SIG-M5 (cell line): ENCODE results near the gene STX3.
"Not testable (repeated sequence)": the region's sequence is repeated elsewhere in the genome, so short reads cannot be mapped to it uniquely, and the experiment has no call there.

Source experiments
- DNase-seq: peaks from one replicate; lab custom pipeline; 2025; lab: John Stamatoyannopoulos, UW

The STX3 gene

DNA sequence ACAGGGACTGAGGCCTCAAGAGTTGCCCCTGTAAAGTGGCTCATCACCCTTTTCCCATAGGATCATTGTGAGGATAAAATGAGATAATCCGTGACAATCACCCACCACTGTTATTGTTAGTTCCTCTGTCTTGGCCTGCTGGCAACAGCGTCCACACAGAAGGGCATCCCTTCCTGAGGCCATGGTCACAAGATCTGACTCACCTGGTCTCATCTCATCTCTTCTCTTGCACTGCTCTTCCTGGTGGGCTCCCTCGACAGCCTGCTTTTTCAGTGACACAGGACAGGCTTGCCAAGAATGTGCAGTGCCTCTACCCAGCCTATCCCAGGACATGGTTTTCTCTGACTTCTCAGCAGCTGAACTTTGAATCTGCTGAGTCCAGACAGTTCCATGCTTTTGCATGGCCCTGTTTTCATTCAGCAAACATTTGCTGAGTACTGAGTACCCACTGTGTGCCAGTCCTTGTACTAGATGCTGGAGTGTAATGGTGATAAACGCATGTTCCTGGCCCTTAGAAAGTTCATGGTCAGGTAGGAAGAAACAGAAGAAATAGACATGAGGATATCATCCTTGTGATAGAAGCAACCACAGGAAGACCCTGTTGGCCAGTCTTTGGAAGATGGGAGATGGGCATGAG is 3.3 kb downstream of the STX3 start:
- DNase-seq, result no peak

DNA sequence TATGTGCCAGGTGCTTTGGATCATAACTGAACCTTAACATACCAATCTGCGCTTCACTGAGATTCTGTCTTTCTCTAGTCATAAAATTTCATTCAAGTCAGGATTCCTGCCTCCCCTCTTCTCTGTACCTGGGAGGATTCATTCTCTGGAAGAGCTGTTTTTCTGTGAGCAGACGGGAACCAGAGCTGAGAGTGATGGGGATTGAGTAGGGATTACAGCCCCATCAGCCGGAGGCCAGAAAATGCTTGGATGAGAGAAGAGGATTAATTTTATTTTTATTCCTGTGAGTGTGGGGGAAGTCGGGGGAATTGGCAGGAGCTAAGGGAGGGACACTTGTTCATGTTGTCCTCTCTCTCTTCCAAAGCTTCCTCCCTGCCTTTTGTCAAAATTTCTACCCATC is 4.7 kb downstream of the STX3 start:
- DNase-seq, result no peak

DNA sequence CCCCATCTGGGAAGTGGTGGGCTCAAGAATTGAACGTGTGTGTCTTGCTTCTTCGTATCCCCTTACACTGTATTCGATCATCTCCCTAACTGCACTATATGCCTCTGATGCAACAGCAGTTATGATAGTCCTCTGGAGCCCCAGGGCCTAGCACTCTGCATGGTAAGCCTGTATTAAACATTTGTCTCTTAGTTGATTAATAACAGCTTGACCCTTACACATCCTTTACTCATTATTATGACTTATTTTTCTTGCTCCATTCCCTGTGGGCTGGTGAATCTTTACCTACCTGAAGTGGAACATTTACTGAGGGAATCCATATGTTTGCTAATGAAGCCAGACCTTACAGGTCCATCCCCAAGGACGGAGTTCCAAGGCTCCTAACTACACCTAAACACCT is 5.6 kb downstream of the STX3 start:
- DNase-seq, result no peak

DNA sequence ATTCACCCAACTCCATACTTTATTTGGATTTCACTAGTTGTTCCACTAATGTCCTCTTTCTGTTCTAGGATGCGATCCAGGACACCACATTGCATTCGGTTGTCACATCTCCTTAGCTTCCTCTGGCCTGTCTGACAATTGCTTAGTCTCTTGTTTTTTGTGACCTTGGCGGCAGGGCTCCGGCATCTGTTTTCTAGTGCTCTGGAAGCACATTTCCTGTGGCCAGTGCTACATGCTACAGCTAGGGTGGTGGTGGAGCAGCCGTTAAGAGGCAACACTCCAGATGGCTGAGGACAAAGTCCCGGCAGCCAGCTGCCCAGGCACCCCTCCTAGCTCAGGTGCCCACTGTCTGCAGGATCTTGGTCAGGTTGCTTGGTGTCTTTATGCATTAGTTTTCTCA is 6.8 kb downstream of the STX3 start:
- no peak for DNase-seq

DNA sequence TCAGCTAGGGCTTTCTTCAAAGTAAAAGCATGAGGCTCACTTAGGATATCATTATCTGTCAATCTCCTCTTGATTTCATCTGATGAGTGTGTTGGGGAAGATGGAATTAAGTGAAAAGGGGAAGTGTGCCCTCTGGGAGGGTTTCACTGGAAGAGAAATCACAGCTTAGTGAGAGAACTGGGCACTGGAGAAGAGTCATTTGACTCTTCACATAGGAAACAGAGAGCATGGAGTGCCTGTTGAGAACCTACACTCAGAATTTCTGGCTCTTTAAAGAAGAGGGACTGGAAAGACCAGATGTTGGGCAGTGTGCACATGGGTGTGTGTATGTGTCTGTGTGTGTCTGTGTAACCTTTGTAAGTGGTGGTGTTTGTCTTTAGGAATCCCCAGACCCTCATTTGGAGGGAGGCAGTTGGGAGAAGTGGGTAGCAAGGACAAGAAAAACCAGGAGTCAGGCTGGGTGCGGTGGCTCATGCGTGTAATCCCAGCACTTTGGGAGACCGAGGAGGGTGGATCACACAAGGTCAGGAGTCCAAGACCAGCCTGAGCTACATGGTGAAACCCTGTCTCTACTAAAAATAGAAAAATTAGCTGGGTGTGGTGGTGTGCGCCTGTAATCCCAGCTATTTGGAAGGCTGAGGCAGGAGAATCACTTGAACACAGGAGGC is 10.0 kb downstream of the STX3 start:
- no peak for DNase-seq

DNA sequence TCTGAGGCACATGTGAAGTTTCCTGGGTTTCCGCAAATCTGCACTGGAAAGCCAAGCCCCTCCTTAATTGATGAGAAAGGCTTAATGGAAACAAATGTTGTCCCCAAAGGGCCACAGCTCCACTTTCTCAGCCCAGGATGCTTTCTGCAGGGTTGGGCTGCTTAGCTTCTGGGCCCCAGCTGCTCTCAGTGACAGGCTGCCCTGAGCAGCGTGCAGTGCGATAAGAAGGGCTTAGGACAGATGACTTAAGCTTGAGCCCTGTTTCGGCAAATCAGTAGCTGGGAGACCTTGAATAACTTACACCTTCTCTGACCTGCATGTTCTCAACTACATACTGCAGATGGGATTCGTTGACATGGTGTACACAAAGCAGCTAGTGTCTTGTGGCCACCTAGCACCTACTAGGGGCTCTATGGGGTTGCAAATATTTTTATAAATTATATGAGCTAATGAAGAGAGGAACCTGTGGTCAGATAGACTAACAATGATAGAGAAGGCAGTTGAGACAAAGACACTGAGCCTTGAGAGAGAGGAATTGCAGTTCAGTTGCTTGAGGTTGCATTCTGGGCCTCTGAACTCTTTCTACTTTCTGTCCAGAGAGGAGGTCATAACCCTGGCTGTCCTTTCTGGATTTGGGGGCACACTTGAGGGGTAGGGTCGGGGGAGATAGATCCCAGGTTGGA is 11.5 kb downstream of the STX3 start:
- no peak for DNase-seq

DNA sequence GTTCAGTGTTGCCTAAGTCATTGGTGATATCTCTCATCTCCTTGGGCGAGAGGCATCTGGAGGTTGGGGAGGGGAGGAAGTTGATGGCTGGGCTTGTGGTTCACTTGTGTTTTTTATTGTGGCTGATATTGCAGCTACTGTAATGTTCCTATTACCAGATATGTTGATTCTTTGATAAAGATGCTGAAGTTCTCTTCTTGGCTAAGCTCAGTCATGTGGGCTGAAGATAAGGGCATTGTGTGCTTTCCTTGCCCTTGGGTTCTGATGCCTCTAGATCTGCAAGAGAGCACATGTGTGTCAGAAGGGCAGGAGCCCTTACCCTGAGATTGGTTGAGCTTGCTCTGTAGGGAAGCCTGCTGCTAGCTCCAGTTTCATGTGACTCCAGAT is 12.0 kb downstream of the STX3 start:
- DNase-seq, result no peak

DNA sequence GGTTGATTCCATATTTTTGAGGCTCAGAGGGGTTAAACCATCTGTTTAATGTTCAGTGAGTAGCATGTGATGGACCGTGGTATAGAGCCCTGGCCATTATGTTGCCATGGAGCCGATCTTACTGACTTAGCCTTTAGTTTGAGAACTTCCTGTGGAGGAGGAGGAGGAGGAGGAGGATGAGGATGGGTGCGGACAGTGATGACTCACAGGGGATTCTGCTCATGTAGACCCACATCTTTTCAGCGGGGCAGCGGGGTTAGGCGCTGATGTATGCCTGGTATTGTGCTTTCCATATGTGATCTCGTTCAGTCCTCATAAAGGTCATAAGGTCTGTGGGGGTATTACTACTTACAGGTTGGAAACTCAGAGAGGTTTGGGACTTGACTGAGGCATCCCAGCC is 13.9 kb downstream of the STX3 start:
- DNase-seq, result no peak

DNA sequence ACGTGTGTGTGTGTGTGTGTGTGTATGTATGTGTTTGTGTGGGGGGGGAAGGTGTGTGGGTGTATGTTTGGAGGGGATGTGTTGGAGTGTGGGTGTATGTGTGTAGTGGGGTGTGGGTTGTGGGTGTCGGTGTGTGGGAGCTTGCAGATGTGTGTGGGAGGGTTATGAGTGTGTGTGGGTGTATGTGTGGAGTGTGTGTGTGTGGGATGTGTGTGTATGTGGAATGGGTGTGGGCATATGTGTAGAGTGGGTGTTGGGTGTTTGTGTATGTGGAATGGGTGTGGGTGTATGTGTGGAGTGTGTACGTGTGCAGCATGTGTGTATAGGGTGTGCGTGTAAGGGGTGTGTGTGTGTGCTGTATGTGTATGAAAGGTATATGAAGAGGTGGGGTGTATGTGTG is 14.7 kb downstream of the STX3 start:
- no peak for DNase-seq

DNA sequence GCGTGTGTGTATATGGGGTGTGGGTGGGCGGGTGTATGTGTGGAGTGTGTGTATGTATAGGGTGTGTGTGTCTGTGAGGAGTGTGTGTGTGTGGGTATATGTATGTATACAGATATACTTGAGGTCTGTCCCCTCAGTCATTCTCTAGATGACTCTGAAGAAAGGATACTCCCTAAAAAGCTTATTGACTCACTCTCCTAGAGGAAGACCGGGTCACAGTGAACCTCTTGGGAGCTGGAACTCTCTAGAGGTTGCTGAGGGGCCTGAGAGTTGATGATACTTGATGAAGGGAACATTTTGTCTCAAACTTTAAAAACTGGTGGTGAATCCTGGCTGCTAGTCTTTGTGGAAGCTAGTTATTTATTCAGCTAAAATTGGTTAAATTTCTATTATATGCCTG is 15.1 kb downstream of the STX3 start:
- no peak for DNase-seq

DNA sequence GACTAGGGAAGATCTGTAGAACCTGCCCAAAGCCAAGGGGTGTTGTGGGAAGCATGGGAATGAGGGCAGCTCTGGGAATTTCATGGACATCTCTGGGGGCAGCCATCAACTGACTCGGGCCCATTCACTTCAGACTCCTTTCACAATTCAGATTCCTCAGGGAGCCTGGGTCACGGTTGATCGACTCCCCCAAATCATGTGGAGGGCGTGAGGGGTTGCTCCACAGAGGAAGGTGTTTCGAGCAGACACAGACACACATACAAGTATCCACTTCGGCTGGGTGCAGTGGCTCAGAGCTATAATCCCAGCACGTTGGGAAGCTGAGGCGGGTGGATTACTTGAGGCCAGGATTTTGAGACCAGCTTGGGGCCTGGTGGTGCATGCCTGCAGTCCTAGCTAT is 15.7 kb downstream of the STX3 start:
- DNase-seq, result no peak

DNA sequence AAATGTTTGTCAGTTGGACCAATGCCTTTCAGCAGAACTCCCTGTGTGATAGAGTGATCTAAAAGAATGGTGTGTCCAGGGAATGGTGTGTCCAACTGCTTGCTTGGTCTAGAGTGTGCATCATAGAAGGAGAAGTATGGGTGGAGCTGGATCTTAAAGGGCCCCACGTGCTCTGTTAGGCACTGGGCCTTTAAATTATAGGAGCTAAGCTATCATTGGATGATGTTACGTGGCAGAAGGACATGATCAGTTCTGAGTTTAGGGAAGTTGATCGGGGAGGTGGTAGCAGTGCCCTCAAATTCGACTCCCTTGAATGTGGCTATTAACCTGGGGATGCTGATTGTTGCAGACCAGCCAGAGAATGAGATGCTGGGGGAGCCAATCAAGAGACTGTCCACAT is 16.4 kb downstream of the STX3 start:
- DNase-seq, result no peak

DNA sequence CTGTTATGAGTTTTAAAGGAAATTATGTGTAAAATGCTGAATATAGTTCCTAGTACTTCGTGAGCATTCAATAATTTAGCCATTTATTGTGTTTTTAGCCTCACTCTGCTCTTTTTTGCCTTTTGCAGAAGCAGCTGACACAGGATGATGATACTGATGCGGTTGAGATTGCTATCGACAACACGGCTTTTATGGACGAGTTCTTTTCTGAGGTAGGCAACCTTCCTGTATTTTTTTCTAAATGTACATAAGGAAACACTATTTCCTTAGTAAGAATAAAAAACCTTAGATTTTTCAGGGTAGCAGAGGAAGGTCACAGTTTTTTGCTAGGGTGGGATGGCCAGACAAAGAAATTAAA is 17.9 kb downstream of the STX3 start:
- DNase-seq, result no peak

DNA sequence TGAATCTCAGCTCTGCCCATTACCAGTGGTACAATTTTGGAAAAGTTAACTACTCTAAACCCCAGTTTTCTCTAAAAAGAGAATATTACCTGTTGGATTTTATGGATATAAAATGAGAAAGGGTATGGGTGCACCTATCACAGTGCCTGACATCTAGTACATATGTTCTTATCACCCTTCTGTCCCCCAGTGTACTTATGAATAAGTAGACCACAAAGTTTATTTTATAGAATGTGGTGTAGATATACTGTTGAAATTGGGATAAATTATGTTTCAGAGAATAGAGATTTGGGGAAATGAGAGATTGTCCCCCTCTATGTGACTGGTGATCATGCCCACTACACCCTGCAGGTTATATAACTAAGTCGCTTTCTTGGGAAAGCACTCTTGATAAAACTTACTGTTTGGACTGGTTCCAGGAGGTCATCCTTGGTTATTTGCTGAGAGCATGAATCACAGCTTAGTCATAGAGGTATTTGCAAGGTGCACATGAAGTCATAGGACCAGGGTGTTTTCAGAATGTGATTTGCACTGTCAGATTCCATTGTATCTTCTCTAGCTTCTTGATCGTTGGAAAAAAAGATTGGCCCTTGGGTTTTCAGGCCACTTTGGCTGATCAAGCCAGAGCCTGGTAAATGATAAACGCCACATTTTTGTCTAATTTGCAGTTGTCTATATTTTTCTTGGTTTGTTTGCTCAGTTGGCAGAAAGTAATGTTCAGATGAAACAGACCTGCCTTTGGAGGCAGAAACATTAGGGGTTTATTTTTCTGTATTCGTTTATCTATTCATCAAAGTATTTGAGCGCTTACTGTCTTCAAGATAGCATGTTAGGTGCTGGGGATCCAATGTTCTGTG is 21.3 kb downstream of the STX3 start:
- DNase-seq, result no peak

DNA sequence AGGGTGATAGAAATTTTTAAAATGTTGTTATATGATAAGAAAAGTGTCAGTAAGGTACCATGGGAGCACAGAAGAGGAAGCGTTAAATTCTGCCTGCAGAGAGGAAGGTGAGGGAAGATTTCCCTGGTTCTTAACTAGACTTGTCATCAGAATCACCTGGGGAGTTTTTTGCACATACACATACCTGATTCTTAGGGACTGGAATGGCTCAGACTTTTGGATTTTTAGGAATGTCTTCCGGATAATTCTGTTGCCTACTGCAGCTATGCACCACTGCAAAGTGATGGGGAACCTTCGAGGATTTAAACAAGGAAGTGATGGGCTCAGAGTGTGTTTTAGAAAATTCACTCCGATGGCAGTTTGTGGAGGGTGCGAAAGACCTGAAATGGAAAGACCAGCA is 21.9 kb downstream of the STX3 start:
- DNase-seq, result no peak

DNA sequence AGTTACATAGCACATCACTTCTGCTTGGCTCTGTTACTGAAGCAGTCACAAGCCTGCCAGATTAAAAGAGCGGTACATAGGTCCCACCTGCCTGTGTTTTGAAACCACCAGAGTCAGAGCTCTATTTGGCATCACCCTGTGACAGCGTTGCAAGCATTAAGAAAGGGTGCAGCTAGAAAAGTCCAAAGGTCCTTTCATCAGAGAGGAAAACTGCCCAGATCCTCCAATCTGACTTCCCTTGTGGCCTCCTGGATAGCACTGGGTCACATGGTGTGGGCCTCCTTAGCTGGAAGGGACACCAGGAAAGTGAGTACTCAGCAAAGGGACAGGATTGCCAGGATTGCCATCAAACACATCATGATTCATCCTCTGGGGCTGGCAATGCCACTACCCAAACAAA is 22.9 kb downstream of the STX3 start:
- no peak for DNase-seq

DNA sequence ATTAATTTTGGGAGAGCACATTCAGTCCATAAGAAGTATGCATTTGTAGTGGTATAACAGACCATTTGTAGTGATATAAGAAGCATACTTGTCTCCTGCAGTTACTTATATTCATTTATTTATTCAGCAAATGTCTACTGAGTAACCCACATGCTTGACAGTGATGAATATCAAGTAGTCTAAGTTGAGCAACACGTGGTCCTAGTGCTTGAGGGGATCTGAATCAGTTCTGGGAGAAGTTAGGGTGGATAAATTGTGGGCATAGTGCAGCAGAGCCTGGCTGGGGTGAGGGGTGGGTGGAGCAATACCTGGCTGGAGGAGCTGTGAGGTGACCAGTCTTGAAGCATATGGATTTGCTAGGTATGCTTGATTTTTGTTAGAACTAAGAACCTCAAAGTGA is 24.3 kb downstream of the STX3 start:
- DNase-seq, result no peak

DNA sequence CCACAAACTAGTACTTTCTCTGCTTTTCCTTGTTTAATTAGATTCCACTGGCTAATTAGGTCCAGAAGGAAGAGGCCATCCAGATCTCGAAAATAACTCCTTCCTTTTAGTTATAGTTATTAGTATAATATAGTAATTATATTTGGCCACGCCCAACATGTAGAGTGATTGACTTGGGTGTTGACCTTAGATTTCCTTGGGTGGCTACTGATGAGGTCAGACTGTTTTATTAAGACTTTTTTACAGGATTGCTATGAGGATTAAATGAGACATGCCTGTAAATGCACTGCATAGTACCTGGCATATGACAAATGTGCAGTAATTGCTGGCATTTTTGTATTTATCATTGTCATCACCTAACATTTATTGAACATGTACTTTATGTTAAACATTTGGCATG is 26.9 kb downstream of the STX3 start:
- DNase-seq, result no peak

DNA sequence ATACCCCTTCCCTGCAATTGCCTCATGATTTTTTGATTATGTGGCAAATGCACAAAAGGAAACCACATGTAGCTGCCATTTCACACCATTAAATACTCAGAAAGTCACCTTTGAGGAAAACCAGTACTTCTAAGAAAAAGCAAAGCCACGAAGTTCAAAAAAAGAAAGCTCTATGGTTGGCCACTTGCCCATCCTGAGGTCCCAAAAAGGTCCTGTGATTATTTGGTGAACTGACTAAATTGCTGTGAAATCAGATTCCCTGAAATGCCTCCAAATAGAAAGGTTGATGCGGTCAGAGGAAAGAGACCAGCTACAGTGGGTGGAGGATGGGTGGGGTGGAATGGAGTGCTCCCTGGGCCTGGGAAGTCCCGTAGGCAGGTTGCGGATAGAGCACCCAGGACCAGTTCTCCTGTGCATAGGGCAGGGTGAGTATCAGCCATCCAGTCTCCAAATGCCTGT is 28.5 kb downstream of the STX3 start:
- no peak for DNase-seq

DNA sequence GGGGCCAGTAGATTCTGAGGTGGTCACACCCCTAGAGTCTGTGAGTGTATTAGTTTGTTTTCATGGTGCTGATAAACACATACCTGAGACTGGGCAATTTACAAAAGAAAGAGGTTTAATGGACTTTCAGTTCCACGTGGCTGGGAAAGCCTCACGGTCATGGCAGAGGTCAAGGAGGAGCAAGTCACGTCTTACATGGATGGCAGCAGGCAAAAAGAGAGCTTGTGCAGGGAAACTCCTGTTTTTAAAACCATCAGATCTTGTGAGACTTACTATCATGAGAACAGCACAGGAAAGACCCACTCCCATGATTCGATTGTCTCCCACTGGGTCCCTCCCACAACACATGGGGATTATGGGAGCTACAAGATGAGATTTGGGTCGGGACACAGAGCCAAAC is 29.3 kb downstream of the STX3 start:
- DNase-seq, result not testable (repeated sequence)

DNA sequence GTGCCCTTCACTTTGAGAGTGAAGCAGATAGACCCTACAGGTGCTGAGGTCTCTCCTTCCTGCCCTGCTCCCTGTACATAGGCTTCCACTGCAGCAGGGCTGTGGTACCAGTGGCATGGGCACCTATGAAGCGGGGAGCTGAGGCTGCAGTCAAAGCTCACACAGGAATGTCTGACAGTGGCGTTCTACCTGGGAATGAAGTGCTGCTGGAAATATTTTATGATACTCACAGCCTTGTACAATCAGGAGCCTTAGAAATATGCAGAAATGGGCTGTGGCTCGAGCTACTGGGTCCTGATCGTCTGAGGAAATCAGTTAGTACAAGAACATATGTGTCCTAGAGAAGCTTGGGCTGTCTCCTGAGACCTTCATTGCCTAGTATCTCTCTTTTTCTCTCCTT is 30.6 kb downstream of the STX3 start:
- no peak for DNase-seq

DNA sequence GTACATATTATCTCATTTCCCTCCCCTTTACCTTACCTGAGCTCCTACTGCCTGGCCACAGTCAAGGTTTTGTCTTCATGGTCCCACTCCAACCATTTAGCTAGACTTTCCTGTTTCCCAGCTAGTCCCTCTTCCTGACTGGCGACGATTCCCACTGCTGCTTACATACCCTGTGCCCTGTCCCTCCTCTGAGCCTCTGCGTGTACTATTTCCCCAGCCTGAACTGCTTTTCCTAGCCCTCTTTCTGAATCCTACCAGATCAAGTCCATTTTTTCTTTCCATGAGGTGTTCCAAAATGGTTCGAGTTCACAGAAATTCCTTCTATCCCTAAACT is 32.0 kb downstream of the STX3 start:
- no peak for DNase-seq

DNA sequence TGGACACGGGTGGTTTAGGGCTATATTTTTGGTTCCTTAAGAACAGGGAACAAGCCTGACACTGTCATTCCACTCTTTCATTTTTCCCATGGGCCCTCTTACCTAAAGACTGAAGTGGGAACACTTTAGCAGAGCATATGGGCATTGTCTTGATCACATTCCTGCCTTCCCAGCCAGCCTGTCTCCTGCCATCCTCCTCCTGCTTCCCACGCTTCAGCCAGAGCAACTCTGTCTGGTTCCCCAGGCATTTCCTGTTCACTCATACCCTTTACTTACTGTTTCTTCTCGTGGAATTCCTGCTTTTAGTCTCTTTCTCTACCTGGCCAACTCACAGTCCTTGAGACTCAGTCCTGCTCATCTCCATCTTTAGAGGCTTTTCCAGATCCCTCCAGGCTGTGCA is 32.6 kb downstream of the STX3 start:
- no peak for DNase-seq
